Stimulated activated CD8-positive, alpha-beta memory T cell treated with anti-CD3 and anti-CD28 coated beads, Interleukin-7, amount 100 ng/mL, for 4 hours (primary cell): ENCODE results near the gene TBK1.

ENCODE experiments used
- DNase-seq, 2 donors: peaks; one replicate each; pipeline ENCODE4 v3.0.0-alpha.2; 2020; ENCODE audit warnings: low read depth in 2 of 2

TBK1 gene

DNA sequence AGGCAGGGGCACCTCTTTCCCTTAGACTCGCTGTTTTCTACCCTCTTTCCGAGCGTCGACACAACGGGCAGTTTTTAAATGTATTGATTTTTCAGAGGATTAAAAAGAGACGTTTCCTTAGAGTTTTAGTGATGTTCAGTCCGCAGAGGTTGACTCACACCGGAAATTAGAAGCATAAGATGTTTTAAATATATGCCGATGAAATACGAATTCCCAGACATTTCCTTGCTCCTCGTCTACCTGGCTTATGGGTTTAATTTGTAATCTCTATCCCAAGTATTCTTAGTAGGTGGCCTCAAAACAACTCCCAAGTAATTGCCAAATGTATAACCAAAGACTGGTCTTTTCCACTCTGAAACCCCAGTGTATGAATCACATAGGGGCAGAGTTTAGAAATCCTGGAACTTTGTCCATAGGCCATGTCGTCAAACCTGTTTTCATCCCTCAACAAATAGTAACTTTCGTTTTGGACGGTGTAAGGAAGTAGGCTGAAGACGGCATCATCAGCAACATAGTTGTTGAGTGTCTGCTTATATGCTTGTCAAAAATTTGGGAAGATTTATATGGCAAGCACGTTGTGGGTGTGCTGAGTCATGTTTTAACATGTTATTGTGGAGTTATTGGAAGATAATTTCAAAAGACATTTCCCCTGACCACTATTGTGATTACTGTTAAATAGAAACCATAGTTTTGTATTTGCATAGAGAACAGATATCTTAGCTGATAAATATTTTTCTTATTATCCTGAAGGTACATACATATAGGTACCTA, 824 bp downstream of the TBK1 start:
- no peak for DNase-seq

DNA sequence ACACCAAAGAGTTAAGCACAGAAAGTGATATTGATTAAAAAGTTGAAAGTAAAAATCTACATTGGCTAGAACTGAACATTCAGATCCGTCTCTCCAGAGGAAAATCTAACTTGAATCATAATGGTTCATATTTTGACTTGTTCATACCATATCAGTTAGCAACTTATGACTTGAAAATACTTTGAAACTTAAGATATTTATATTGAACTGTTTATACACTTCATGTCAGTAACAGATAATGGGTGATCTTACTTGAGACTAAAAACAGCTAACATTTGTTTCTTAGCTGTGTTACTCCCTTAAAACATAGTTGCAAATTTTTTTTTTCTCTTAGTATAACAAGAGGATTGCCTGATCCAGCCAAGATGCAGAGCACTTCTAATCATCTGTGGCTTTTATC, 3.6 kb downstream of the TBK1 start:
- no peak for DNase-seq

DNA sequence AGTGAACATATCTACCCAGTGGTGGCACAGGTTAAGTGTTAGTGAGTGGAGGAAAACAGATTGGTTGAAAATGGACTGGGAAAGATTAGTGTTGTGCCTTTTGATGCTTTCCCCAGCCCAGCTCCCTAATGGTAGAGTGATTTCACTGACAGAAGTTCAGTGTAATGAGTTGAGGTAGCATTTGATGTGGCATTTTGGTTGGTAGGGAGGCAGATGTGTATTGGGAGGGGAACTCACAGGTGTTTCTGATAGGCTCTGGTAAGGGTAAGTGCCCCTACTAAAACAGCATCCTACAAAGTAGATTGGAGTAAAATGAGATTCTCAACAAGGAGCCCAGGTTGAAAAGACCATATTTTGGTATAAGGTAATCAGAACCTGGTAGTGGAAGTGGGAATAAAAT, 4.2 kb downstream of the TBK1 start:
- no peak for DNase-seq

DNA sequence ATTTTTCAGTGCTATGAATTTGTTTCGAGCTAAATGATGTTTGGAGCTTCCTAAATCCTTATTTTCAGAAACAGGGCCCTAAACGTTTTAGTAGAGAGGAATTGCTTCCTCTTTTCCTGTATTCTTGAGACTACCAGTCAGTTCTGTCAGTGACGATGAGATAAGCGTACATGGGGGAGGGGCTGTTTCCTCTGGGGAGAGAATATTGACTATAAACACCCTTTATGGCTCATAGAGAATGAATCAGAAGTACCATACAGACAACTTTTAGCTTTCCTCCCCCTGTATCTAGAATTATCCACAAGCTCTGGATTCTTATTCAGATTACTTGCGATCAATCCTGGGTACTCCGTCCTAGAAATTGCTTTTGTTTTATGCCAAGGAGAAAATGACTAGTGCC, 5.1 kb downstream of the TBK1 start:
- DNase-seq: peak in 1 of 2 donors; percentile 29

DNA sequence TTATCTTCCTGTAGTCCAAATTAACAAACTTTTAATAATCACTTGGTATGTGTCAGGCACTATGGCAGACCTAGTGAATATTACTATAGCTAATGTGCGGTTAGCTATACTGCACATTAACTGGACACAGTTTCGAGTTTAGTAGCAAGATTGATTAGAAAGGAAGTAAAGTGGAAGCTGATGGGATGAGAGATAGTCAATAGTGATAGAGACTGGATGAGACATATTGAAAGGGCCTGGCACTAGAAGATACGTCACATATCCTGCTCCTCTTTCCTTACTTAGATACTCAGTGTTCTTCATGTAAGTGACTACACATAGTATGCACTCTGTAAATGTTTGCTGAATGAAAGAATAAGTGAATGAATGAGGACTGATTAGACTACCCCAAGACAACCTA, 5.5 kb downstream of the TBK1 start:
- no peak for DNase-seq

DNA sequence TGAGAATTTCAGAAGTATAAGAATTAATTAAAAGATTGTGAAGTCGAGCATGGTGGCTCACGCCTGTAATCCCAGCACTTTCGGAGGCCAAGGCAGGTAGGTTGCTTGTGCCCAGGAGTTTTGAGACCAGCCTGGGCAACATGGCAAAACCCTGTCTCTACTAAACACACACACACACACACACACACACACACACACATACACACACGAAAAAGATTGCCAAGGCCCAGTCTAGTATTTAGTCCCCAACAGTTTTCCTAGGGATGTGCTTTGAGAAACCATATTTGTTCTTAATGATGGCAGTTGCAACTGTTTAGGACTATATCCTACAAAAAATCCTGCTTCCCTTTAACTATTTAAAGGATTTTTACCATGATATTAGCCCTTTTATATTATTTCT, 6.0 kb downstream of the TBK1 start:
- no peak for DNase-seq

DNA sequence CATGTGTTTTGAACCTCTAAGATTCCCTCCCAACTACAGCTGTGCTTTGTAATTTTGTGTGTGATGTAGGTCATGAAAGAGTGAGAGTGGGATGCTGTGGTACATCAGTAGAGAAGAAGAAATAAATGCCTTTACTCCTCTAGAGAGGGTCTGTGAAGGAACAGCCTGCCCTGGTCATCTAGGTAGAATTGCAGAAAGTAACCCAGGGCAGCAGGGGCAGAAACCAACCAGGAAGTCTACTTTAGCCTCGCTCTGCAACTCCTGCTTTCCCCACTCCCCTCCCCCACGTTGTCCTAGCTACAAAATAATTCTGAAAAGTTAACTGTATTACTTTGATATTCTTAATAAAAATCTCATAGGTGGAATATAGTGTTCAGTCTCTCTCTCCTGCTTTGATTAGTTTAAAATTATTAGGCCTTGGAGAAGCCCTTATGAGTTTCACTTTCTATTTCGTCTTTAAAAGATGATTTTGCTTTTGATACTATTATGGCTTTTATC, 7.5 kb downstream of the TBK1 start:
- no peak for DNase-seq

DNA sequence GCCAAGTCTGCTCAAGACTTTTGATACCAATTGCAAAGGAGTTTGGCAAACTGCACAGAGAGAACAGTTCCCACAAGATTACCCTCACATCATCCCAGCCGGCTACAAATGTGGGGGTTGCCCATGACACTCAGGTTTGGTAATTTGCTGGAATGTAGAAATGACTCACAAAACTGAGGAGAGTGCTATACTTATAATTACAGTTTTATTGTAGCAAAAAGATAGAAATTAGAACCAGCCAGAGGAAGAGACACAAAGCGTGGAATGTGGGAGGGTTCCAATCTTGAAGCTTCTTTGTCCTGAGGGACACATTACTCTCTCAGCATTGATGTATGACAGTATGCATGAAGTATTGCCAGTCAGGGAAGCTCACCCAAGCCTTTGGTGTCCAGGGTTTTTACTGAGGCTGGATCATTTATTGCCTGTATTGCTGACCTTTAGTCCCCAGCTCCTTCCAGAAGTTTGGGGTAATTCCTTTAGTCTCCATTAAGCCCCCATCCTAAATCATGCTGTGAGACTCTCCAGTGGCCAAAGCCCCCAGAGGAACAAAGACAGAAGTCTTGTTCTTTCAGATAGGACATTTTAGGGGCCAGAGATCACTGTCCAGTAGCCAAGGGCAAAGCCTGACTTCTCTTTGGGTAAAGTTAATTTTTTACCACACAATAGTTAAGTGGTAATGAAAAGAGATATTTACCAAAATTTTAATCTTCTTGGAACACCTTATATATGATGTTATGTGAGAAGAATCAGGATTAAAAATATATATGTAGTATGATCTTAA, 9.9 kb downstream of the TBK1 start:
- DNase-seq: no peak

DNA sequence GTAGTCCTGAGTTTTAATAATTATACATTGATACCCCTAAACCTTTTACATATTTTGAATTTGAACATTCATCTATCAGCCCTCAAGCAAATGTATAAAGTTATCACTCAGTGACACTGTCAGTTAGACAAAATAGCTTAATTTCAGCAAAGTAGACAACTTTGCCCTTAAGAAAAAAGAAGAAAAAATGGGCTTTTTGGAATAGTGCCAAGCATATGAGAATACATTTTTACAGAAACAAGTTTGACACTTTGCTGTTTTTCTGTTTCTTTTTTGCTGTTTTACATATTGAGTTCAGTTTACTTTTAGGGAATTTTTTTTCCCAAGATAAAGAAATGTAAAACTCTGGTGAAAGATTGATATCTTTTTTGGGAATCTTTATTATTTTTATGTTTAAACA, 14.3 kb downstream of the TBK1 start:
- no peak for DNase-seq

DNA sequence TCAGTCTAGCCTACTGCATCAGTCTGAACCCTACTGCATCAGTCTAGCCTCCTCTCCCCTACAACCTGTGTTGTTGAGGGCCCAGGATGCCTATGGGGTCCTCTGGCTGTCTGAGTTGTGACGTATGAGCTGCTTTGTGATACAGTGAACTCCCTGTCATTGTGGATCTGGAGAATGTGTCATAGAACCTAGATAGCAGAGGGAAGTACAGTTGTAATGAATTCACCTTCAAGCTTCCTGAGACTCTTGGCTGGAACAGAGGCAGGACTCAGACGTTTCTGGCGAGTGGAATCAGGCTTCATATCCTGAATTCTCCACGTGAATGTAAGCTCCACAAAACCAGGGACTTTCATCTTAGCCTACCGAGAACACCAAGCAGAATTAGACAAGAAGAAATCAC, 17.0 kb downstream of the TBK1 start:
- DNase-seq: no peak

DNA sequence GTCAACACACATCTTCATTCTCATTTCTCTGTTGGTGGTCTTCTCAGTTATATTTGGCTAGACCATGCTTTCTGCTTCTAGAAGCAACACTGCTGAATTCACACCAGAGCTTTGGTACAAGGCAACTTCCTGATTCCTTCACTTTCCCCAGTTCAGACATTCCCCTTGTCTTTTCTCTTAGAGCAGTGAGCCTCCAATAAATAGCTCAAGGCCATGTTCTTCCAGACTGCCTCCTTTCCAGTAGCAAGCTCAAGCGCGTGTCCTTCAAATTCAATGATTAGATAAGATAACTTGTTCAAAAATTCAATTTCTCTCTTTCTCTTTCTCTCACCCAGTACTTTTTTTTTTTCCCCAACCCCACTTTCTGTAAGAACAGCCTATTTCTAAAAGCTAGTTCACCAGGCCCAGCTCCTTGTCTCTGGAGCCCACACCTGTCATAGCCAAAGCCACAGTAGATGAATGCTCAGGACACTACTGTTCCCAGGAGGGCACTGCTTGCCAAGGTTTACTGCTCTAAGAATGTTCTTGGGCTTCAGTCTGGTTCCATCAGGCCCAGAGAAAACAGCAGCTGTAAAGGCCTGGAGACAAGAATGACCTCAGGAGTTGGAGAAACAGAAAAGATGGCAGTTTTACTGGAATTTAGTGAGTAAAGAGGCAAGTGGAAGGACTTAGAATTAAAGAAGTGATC, 17.7 kb downstream of the TBK1 start:
- DNase-seq: no peak

DNA sequence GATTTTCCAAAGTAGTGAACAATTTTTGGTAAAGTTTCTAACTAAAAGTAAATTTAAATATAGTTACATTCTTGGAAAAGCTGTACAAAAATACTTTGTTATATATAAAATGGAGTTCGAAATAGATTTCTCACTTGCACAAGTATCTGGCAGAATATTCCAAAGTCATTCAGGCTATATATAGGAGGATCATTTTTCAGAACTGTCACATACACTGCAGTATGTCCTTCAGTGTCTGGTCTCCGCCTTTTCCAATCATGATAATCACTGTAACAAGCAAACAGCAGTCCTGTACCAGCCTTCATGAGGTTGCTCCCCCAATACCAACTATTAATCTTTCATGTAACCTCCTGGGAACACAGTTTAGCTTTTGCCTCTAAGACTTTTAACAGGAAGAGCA, 18.6 kb downstream of the TBK1 start:
- no peak for DNase-seq

DNA sequence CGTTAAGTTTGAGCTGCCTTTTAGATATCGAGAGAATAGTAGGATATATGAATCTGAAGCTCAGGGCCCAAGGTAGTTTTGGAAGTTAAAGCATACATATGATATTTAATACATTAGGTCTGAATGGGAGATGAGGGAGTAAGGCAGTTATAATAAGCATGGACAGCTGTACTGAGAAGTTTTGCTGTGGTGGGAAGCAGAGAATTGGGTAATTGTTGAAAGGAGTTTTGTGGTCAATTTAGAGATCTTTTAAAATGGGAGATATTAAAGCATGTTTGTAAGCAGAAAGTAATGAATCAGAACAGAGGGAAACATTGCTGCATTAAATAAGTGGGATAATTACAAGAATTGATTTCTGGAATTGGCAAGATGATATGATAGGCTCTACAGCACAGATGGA, 21.3 kb downstream of the TBK1 start:
- DNase-seq: no peak

DNA sequence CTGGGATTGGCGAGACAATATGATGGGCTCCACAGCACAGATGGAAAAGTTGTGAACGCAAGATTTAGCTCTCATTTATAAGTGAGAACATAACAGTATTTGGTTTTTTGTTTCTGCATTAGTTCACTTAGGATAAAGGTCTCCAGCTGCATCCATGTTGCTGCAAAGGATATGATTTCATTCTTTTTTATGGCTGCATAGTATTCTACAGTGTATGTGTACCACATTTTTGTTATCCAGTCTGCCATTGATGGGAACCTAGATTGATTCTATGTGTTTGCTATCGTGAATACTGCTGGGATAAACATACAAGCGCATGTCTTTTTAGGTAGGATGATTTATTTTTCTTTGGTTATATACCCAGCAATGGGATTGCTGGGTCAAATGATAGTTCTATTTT, 23.6 kb downstream of the TBK1 start:
- DNase-seq: no peak

DNA sequence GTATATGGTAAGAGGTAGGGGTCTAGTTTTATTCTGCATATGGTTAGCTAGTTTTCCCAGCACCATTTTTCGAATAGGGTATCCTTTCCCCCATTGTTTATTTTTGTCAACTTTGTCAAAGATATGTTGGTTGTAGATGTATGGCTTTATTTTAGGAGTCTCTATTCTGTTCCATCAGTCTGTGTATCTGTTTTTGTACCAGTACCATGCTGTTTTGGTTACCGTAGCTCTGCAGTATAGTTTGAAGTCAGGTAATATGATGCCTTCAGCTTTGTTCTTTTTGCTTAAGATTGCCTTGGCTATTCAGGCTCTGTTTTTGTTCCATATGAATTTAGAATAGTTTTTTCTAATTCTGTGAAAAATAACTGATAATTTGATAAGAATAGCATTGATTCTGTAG, 24.9 kb downstream of the TBK1 start:
- DNase-seq: no peak

DNA sequence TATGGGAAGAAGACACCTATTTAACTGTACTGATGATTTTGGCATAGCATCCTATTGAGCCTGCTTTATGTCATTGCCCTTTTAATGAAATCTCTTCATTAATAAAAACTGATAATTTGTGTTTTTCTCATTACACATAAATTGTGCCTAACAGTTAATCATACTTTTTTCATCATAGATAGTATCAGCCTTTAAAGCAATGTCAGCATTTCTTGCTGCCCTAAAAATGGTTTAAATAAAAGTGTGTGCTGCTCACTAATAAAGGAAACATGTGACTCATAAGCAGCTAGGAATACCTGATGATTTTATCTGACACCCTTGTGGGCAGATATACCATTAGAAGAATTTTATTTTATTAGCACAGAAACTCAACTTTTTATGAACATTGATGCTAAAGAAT, 26.7 kb downstream of the TBK1 start:
- no peak for DNase-seq

DNA sequence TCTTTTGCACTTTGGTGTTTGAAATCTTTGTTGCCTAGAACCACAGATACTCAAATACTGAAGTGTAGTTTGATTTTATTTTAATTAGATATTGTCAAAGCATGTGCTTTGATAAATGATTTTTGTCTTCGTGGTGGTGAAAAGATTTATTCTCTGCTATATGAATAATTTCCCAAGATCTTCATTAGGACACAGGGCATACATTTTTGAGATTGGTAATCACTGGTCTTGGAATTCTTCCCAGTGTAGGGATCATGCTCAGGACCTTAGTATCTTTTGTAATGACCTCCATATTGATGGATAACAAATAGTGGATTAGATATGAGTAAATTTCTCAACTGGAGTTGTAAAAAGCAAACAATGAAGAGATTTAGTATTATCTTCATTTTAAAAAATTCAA, 28.2 kb downstream of the TBK1 start:
- DNase-seq: no peak

DNA sequence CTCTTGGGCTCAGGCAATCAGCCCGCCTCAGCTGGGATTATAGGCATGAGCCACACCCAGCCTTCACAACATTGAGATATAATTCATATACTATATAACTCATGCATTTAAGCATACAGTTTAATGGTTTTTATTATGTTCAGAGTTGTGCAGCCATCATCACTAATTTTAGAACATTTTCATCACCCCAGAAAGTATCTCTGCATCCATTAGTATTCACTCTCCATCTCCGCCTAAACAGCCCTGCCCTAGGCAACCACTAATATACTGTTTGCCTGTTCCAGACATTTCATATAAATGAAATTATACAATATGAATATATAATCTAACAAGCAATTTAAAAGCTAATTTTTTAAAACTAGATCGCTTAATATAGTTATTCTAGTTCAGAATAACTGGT, 34.7 kb downstream of the TBK1 start:
- no peak for DNase-seq

DNA sequence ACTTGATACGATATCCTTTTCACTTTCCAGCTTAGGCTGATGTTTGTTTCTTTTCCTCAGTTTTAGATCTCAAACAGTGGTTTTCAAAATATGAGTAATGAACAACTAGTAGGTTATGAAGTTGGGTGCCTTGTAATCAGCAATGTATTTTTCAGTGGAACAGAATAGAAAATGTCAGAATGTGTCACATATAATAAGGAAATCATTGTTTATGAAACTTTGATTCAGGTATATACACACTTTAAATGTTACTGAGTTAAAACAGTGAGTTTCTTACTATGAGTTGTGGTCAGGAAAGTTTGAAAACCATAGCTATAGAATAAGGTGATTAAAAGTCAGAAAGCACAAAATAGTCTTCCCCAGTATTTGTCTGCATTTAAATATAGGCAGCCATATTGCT, 39.8 kb downstream of the TBK1 start:
- no peak for DNase-seq

DNA sequence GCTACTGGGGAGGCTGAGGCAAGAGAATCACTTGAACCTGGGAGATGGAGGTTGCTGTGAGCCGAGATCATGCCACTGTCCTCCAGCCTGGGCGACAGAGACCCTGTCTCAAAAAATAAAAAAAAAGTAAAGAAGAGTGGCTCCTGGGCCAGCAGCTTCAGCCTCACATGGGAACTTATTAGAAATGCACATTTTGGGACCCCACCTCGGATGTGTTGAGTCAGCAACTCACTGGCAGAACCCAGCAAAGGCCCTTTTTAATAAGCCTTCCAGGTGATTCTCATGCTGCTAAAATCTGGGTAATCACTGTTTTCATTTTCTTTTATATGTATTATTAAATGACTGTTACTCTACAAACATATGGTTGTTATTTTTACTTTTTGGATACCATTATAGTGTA, 41.6 kb downstream of the TBK1 start:
- no peak for DNase-seq

DNA sequence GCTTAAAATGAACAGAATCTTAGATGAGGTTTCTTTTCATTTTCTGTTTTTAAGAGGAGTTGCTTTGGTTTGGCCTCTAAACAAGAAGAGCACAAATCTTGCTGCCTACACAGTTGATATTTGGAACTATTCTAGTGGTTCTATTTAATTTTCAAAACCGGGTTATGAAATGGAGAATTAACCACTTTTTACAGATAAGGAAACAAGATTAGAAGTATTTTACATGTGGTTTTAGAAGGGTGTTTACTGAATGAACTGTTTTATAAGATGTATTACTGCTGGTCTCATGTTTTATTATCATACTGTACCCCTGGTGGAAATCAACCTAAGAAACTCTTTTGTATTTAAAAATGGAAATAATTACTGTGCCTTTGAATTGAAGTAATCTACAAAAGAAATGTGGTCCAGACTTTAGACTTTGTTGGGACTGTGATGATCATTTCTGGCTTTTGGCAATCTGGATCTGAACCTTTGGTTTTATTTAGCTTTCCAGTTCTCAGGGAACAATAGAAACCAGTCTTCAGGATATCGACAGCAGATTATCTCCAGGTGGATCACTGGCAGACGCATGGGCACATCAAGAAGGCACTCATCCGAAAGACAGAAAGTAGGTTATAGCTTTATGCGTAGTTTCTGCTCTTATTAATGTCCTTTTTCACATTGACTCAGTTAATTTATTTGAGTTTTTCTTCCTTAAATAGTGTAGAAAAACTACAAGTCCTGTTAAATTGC, 43.2 kb downstream of the TBK1 start:
- no peak for DNase-seq

DNA sequence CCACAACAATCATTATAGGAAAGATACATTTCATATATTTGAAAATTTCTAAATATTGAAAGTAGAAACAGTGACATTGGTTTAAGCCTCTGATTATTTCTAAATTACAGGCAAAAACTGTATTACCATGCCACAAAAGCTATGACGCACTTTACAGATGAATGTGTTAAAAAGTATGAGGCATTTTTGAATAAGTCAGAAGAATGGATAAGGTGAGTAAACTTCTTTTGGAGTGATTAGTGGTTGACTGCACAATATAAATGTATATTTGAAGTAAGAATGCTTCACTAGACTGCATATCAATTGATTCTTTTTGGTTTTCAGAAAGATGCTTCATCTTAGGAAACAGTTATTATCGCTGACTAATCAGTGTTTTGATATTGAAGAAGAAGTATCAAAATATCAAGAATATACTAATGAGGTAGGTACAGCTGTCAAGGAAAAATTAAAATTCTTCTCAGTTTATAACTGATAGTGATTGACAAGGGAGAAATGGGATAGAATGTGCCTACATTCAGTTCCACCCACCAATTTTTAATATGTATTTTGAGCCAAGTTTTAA, 45.0 kb downstream of the TBK1 start:
- DNase-seq: no peak
